GM12891 (cell line): Measurements from ENCODE around the gene TRPV2. TPM values are rescaled to one million over a fixed set of nuclear protein-coding genes. Genes with fewer than 3 reads are reported as not detected.
A peak's percentile ranks its signal among the peaks of the same experiment; 100 is the strongest.

Experiments
- DNase-seq: peaks from one replicate; pipeline ENCODE4 v3.0.0; 2011; ENCODE audit warnings: low spot score; ENCODE audit not compliant: insufficient read length
- FAIRE-seq: peaks from 2 replicates; lab custom pipeline; 2011; peaks lifted over from hg19 to GRCh38; lab: Jason Lieb, UNC
- PAX5 ChIP-seq: IDR thresholded peaks from 2 replicates; pipeline ENCODE4 v1.6.1; 2011; ENCODE audit warnings: low read length, moderate library complexity, mild to moderate bottlenecking; ENCODE audit not compliant: insufficient read depth, severe bottlenecking
- POLR2A ChIP-seq: IDR thresholded peaks from 2 replicates; pipeline ENCODE4 v1.6.1; 2011; ENCODE audit warnings: low read depth, low read length, control low read depth
- POLR2AphosphoS5 ChIP-seq: IDR thresholded peaks from 2 replicates; pipeline ENCODE4 v1.6.1; 2011; ENCODE audit warnings: low read depth, low read length, control low read depth
- POU2F2 ChIP-seq: IDR thresholded peaks from 2 replicates; pipeline ENCODE4 v1.6.1; 2011; ENCODE audit warnings: low read depth, mild to moderate bottlenecking, control low read depth, low read length, moderate library complexity
- SPI1 ChIP-seq: IDR thresholded peaks from 2 replicates; pipeline ENCODE4 v1.6.1; 2011; ENCODE audit warnings: low read depth, low read length, control low read depth
- TAF1 ChIP-seq: IDR thresholded peaks from 2 replicates; pipeline ENCODE4 v1.6.1; 2011; ENCODE audit warnings: low read depth, low read length, control low read depth
- polyA plus RNA-seq: library from polyadenylated mRNA; unstranded; fragments of >200 nt; gene quantifications from one replicate; pipeline ENCODE4 v1.2.1, GENCODE V29; 2012; ENCODE audit warnings: low read depth, missing spikeins, inconsistent platforms; ENCODE audit not compliant: missing spikeins

The TRPV2 gene, protein sequence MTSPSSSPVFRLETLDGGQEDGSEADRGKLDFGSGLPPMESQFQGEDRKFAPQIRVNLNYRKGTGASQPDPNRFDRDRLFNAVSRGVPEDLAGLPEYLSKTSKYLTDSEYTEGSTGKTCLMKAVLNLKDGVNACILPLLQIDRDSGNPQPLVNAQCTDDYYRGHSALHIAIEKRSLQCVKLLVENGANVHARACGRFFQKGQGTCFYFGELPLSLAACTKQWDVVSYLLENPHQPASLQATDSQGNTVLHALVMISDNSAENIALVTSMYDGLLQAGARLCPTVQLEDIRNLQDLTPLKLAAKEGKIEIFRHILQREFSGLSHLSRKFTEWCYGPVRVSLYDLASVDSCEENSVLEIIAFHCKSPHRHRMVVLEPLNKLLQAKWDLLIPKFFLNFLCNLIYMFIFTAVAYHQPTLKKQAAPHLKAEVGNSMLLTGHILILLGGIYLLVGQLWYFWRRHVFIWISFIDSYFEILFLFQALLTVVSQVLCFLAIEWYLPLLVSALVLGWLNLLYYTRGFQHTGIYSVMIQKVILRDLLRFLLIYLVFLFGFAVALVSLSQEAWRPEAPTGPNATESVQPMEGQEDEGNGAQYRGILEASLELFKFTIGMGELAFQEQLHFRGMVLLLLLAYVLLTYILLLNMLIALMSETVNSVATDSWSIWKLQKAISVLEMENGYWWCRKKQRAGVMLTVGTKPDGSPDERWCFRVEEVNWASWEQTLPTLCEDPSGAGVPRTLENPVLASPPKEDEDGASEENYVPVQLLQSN
- 49.5 TPM for polyA plus RNA-seq

- DNase-seq (peak; percentile 60), FAIRE-seq (peak; percentile 89)
- no peak for TF ChIP-seq TAF1
- peak; percentile 7; the same call in 1 of the 2 replicates for TF ChIP-seq POU2F2
- TF ChIP-seq POLR2A: peak; percentile 63
- TF ChIP-seq PAX5: no peak
- TF ChIP-seq SPI1: peak; percentile 82
- no peak for TF ChIP-seq POLR2AphosphoS5
These were observed at the start of gene TRPV2 for GRCh38 chr17:16415031-16415924. TSS of gene TRPV2 (plus strand) at chr17:16415571. CDS start at chr17:16417669, 2,098 bp downstream.

DNA sequence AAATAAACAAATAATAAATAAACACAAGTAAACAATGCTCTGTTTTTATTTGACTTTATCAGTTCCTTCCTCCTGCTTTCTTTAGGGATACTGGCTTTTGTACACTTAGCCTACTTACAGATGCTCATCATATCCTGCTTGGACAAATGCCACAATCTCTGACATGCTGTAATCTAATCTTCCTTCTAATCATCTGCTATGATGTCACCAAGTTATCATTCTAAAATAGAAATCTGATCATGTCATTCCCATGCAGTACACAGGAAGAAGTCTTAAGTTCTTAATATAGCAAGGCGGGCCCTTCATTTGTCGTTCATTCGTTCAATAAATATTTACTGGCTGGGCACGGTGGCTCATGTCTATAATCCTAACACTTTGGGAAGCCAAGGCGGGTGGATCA lies 43.6 kb upstream of the TRPV2 start:
- no peak for TF ChIP-seq POLR2AphosphoS5
- no peak for TF ChIP-seq PAX5
- DNase-seq (no peak), FAIRE-seq (no peak)

DNA sequence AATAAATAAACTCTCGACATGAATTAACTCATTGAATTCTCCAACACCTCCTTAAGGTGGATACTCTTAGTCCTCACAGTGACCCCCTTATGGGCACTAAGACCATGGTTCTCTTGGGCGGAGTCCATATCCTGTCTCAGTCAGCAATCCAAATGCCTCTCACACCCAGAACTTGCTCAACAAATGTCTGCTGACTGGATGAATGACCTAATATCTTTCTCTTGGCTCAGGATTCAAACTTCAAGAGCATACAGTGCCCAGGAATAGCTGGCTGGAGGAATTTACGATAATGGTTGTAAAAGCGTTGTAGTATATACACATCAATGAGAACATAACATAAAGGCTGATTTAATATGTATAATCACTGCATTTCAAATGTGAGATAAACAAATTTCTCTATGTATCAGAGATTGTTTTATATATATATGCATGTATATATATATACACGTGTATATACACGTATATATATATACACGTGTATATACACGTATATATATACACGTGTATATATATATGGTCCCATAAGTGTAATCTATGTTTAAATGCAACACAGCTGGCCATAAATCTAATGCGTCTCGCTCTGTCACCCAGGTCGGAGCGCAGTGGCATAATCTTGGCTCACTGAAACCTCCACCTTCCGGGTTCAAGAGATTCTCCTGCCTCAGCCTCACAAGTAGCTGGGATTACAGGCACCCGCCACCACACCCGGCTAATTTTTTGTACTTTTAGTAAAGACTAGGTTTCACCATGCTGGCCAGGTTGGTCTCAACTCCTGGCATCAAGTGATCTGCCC lies 41.0 kb upstream of the TRPV2 start:
- no peak for FAIRE-seq

GRCh38 chr17:16377941-16378341 lies 37.4 kb upstream of the TRPV2 start:
- no peak for FAIRE-seq

More for the DNA sequence above, 41.0 kb upstream of the TRPV2 start:
- no peak for DNase-seq
- TF ChIP-seq SPI1 (no peak), TAF1 (no peak), PAX5 (no peak), POLR2AphosphoS5 (no peak), POU2F2 (no peak), POLR2A (no peak)

GRCh38 chr17:16378636-16379282 lies 36.6 kb upstream of the TRPV2 start:
- FAIRE-seq (no peak), DNase-seq (no peak)
- TF ChIP-seq SPI1: no peak
- TF ChIP-seq TAF1: no peak
- TF ChIP-seq POLR2A: no peak

More at GRCh38 chr17:16377941-16378341, 37.4 kb upstream of the TRPV2 start:
- TF ChIP-seq TAF1 (no peak), POU2F2 (no peak), PAX5 (no peak), POLR2A (no peak), SPI1 (no peak), POLR2AphosphoS5 (no peak)
- DNase-seq: no peak

DNA sequence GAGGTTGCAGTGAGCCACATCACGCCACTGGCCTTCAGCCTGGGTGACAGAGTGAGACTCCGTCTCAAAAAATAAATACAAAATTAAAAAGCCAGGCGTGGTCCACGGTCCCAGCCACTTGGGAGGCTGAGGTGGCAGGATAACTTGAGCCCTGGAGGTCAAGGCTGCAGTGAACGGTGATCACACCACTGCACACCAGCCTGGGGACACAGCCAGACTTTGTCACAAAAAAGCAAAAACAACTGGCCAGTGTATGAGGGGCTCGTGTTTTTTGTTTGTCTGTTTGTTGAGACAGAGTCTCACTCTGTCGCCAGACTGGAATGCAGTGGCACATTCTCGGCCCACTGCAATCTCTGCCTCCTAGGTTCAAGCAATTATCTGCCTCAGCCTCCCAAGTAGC lies 35.7 kb upstream of the TRPV2 start:
- FAIRE-seq (no peak), DNase-seq (no peak)
- TF ChIP-seq POU2F2 (no peak), TAF1 (no peak), POLR2AphosphoS5 (no peak), PAX5 (no peak), SPI1 (no peak), POLR2A (no peak)

GRCh38 chr17:16380640-16381495 lies 34.5 kb upstream of the TRPV2 start, which contains the start of gene UBB:
TSS of gene UBB (plus strand) at chr17:16381091. CDS start at chr17:16381908, 817 bp downstream.
- TF ChIP-seq POLR2AphosphoS5 (peak; percentile 100), POLR2A (peak; percentile 100), TAF1 (peak; percentile 99), SPI1 (no peak), PAX5 (no peak), POU2F2 (peak; percentile 99)
- peak; percentile 88 for DNase-seq
- peak; percentile 97 for FAIRE-seq

DNA sequence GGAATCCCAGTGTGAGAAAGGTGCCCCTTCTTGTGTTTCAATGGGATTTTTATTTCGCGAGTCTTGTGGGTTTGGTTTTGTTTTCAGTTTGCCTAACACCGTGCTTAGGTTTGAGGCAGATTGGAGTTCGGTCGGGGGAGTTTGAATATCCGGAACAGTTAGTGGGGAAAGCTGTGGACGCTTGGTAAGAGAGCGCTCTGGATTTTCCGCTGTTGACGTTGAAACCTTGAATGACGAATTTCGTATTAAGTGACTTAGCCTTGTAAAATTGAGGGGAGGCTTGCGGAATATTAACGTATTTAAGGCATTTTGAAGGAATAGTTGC lies 33.9 kb upstream of the TRPV2 start:
- peak; percentile 9 for FAIRE-seq
- no peak for TF ChIP-seq SPI1
- TF ChIP-seq PAX5: no peak
- TF ChIP-seq POLR2A: no peak
- no peak for TF ChIP-seq POLR2AphosphoS5
- TF ChIP-seq TAF1: no peak
- TF ChIP-seq POU2F2: no peak; the same call in 1 of the 2 replicates

More for the DNA sequence above, 33.9 kb upstream of the TRPV2 start:
- no peak for DNase-seq
